Esophagus squamous epithelium (tissue), 4 donors: ENCODE measurements around the gene ANKRD35.

Experiments used
- CTCF ChIP-seq, 6 experiments: fragments of 450-650 bp in 4 of 6; fragments of 200-600 bp in 2 of 6; sonication (generic) in 2 of 6; IDR thresholded peaks; one replicate each; pipeline ENCODE4 v1.5.1; 2016 to 2019; ENCODE audit warnings: antibody characterized with exemption in 6 of 6, mild to moderate bottlenecking in 4 of 6, moderate library complexity in 4 of 6
- POLR2A ChIP-seq, 4 donors: fragments of 450-650 bp; IDR thresholded peaks; one replicate each; pipeline ENCODE4 v1.6.1; 2017; ENCODE audit warnings: antibody characterized with exemption in 4 of 4, mild to moderate bottlenecking in 4 of 4, moderate library complexity in 3 of 4

GRCh38 chr1:145887631-145888030, 2.0 kb upstream of the ANKRD35 start:
- no peak for TF ChIP-seq POLR2A (IDR thresholded peaks at IDR 0.05)
- no peak for TF ChIP-seq CTCF (IDR thresholded peaks at IDR 0.05)
